ENCODE results near the gene CDC42BPA.
"Not testable (repeated sequence)": the region's sequence is repeated elsewhere in the genome, so short reads cannot be mapped to it uniquely, and the experiment has no call there.

Gene CDC42BPA

DNA sequence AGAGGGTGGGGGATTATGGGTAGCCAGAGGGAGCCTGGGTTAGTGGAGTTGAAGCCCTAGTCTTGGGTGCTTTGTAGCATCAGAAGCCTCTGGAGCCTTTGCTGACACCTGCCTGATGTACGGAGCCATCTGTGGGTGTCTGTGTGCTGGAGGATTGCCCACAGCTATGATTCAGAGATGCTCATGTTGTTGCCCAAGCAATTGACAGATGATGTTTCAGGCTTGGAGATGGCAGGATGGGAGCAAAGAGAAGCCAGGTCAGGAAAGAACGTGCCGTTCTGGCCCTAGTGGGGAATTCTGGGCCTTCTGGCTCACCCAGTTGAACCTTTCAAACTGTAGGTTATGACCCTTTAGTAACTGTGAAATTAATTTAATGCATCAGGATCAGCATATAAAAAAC is 350.6 kb downstream of the CDC42BPA start:
- DNase-seq, result peak in 28 of 42 donors; percentile 3 to 86 (median 62)

DNA sequence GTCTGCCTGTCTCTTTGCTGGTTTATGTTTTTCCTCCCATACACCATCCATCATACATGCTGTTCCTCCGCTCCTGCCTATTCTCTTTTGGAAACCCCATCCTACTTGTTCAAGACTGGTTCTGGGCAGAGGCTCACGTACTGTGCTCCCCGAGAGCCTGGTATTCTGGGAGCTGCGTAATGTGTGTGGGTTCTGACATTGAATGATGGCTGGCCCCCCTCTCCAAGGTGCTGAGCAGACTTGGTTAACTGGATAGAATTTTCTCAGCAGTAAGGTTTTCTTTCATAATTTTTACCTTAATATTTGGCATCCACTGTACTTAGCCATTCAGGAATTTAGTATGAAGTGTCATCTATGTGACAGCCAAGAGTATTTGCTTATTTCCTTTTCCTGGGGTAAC is 351.6 kb downstream of the CDC42BPA start:
- DNase-seq, result peak in 18 of 42 donors; percentile 32 to 84 (median 66)
- intact Hi-C loops (cut with DNase I), result no loop called here

More for the DNA sequence above, 350.6 kb downstream of the CDC42BPA start:
- intact Hi-C loops (cut with DNase I), result no loop called here

DNA sequence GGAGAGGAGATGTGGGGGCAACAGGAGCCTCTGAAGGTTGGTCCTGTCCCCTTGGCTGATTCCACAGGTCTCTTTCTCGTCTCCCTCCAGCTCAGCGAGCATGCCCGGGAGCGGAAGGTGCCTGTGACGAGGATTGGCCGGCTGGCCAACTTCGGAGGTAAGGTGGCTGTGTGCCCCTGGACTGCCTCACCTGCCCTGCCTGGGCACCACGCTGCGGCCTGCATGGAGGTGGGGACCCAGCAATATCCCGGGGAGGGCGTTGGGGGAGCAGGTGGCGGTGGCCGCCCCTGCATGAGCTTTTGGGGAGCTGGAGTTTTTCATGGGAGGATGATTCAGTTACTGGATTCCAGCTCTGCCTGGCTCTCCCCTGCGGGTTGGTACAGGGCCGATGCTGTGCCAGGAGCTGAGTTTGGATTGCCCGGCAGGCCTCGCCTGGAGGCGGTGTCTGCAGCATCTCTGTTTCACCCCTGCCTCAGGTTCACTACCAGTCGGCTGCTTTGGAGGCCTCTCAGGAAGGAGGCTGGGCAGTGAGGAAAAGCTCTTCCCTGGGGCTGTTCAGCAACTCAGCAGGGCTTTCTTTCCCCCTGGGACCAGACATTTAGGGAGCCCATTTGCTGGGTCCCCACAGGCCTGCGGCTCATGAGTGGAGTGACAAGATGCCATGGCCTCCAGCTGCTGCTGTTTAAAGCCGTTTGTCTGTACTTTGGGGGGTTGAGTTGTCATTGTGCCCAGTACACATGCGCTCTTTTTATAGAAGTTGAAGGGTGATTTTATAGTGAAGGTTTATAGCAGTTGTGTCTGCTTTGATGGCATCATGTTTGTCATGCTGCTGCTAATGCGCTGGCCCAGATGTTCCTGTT is 352.5 kb downstream of the CDC42BPA start:
- peak in 1 of 42 donors; percentile 13 for DNase-seq
- intact Hi-C loops (cut with DNase I), result no loop called here

DNA sequence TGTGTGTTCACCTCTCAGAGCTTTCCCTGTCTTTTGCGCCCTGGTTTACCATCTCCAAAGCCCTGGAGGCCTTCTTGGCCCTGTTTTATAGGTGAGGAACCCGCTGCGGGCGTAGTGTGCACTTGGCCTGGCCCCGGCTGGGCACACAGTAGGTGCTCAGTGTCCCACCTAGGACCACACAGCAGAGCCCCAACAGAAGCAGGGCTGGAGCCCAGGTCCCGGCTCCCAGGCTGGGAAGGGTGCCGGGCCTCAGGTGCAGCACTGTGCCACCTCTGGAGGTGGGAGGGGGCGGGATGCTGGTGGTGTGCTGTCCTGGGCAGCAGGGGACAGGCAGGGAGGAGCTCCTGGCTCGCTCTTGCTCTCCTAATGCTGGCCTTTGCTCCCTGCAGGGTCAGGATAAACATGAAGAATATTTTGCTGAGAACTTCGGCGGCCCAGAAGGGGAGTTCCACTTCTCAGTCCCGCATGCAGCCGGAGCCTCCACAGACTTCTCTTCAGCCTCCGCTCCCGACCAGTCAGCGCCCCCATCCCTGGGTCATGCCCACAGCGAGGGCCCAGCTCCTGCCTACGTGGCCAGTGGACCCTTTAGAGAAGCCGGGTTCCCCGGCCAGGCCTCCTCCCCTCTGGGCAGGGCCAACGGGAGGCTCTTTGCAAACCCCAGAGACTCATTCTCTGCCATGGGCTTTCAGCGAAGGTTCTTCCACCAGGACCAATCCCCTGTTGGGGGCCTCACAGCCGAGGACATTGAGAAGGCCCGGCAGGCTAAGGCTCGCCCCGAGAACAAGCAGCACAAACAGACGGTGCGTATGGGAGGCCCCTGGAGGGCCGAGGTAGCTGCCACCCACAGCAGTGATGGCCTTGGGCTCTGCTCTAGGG is 353.4 kb downstream of the CDC42BPA start:
- peak in 2 of 42 donors; percentile 2 to 11 for DNase-seq
- intact Hi-C loops (cut with DNase I), result no loop called here

DNA sequence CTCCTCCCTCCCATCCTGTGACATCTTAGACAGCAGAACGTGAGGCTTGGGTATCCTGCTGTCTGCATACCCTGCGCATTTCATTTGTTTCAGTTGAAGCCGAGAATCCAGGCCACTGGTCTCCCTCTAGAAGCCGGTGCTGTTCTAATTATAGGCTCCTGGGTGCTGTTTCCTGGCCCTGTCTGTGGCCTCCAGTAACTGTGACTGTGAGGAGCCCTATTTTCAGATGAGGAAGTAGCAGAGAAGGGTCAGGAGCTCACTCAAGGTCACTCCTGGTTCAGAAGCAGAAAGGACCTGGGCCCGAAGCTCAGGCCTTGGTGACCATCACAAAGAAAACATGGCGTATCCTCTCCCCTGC is 354.2 kb downstream of the CDC42BPA start:
- peak in 1 of 42 donors; percentile 10 for DNase-seq
- intact Hi-C loops (cut with DNase I), result no loop called here

DNA sequence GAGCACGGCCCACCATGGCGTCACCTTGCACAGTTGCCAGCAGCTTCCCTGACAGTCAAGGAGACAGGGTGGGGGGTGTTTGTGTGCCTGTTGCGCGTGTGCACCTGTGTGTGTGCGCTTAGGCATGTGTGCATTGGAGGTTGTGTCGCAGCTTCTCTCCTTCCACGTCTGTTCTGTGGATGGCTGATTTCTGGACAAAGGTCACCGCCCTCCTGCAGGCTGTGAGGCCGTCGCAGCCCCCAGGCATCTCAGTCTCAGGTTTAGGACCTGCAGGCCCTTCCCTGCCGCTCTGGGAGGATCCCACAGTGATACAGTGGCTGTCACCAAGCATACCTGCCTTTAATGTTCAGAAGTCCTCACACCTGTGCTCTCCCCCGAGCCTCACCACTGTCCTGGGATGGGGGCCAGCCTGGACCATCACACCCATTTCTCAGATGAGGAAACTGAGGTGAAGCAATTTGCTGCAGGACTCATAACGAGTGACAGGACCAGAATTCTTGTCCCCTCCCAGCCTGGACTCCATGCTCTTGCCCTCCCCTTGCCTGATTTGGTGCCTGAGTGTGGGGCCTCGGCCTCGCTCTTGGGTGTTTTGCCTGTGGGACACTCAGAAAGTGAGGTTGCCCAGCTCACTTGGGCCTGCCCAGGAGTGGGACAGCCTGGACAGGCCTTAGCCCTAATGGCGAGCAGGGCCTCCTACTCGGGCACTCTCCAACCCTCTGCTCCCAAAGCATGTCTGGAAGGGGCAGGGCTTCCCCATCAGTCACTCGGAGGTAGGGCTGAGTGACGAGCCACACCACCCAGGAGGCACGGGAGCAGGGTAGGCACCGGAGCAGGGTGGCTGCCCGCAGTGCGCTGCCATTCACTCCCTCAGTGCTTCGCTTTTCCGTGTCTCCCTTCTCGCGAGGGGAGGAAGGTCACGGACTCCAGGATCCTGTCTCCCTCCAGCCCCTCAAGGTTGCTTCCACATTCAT is 355.6 kb downstream of the CDC42BPA start:
- intact Hi-C loops (cut with DNase I), result no loop called here
- peak in 1 of 42 donors; percentile 10 for DNase-seq

DNA sequence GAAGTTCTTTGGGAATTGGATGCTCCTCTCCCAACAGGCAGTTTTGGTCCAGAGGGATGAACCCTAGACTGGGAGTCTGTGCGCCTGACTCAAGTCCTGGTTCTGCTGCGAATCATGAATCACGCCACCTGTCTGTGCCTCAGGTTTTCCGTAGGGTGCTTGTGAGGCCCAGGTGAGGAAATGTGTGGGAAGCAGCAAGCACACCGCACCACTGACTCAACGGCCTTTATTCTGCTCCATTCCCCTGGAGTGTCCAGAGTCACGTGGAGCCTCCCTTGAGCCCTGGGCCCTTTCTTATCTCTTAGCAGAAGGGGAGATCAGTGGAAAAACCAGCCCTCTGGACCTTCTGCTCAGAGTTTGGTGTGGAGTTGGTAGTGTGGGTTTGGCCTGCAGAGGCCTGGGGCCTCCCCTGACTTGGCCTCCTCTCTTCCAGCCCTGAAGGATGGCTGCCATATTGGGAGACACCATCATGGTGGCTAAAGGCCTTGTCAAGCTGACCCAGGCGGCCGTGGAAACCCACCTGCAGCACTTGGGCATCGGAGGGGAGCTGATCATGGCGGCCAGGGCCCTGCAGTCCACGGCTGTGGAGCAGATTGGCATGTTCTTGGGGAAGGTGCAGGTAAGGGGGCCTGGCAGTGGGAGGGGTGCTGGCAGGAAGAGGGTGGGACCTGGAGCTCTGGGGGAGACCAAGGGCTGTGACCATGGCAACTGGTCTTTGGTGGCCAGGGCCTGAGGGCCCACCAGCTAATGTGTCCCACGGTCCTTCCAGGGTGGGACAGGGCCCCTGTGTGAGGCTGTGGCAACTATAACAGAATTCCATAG is 357.1 kb downstream of the CDC42BPA start:
- DNase-seq, result no peak
- intact Hi-C loops (cut with DNase I), result no loop called here

DNA sequence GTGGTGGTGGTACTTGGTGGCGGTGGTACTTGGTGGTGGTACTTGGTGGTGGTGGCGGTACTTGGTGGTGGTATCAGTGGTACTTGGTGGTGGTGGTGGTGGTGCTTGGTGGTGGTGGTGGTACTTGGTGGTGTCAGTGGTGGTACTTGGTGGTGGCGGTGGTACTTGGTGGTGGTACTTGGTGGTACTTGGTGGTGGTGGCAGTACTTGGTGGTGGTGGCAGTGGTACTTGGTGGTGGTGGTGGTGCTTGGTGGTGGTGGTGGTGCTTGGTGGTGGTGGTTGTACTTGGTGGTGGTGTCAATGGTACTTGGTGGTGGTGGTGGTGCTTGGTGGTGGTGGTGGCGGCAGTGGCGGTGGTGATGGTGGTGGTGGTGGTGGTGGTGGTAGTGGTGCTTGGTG is 358.0 kb downstream of the CDC42BPA start:
- intact Hi-C loops (cut with DNase I), result no loop called here

DNA sequence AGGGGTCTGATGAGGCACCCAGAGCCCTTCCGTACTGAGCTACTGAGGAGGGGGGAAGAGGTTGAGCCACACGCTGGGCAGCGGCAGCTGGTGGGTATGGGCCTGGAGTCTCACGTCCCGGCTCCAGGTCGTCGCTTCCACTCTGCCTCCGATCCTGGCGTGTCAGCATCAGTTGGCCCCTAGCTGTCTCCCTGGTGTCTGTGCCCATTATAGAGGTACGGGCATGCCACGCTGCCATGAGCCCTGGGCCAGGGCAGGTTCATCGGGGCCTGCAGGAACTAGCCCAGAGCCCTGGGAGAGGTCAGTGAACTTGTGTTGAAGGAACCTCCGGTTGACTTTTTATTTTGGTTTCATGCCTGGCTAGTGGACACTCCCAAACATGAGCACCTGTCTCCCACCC is 360.0 kb downstream of the CDC42BPA start:
- intact Hi-C loops (cut with DNase I), result no loop called here
- DNase-seq, result no peak

More for the DNA sequence above, 358.0 kb downstream of the CDC42BPA start:
- DNase-seq, result no peak

DNA sequence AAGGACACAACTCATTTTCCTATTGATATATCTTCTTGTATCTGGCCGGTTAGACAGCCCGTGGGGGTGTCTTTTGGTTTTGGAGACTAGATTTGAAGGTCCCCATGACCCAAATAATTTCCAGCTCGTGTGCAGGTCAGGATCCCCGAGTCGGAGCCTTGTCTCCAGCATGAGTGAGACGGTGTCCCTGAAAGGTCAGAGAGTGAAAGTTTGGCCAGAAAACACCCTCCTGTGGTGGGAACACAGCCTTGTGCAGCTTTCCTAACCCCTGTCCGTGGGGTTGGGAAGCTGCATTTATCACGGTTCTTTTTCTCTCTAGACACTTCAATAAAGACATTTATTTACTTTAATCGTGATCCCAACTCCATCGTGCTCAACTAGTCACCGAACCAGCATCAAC is 360.6 kb downstream of the CDC42BPA start:
- intact Hi-C loops (cut with DNase I), result no loop called here
- DNase-seq, result peak in 1 of 42 donors; percentile 2

DNA sequence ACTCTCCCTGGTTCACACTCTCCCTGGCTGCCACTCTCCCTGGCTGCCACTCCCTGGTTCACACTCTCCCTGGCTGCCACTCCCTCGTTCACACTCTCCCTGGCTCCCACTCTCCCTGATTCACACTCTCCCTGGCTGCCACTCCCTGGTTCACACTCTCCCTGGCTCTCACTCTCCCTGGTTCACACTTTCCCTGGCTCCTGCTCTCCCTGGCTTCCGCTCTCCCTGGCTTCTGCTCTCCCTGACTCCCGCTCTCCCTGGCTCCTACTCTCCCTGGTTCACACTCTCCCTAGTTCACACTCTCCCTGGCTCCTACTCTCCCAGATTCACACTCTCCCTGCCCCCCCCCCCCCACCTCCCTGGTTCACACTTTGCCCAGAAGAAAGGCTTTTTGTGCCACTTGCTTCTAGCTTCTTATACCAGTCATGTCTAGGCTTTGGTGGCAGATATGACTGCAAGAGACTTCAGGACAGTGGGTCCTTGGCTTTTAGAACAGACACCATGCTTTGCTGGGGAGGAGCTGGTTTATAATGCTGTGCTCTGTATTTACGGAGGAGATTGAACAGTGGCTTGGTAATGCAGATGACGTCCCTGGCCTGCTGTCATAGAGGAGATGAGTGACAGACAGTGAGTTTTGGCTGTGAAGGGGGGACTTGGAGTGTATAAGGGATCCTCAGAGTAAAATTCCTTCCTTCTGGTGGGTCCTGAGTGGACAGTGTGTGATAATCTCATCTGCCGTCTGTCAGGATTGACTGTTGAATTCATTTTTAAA is 361.2 kb downstream of the CDC42BPA start:
- intact Hi-C loops (cut with DNase I), result no loop called here
- peak in 1 of 42 donors; percentile 27 for DNase-seq

DNA sequence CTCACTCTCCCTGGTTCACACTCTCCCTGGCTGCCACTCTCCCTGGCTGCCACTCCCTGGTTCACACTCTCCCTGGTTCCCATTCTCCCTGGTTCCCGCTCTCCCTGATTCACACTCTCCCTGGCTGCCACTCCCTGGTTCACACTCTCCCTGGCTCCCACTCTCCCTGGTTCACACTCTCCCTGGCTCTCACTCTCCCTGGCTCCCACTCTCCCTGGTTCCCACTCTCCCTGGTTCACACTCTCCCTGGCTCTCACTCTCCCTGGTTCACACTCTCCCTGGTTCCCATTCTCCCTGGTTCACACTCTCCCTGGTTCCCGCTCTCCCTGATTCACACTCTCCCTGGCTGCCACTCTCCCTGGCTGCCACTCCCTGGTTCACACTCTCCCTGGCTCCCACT is 362.4 kb downstream of the CDC42BPA start:
- intact Hi-C loops (cut with DNase I), result not testable (repeated sequence)

DNA sequence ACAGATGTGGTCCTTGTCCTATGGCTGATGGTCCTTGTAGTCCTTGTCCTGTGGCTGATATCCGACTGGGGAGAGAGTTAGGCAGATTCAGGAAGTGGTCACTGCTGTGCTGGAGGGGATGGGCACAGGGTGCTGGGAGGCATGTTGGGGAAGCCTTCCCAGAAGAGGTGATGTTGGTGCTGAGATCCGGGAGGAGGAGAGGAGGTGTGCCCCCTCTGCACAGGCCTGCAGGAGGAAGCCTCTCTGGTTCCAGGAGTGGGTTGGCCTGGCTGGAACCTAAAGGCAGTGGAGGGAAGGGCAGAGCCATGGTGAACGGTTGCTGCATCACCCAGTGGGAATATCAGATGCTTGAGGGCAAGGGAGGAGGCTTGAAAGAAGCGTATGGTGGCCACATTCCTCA is 363.5 kb downstream of the CDC42BPA start:
- DNase-seq, result peak in 1 of 42 donors; percentile 17
- intact Hi-C loops (cut with DNase I), result no loop called here

More for the DNA sequence above, 362.4 kb downstream of the CDC42BPA start:
- DNase-seq, result not testable (repeated sequence)

DNA sequence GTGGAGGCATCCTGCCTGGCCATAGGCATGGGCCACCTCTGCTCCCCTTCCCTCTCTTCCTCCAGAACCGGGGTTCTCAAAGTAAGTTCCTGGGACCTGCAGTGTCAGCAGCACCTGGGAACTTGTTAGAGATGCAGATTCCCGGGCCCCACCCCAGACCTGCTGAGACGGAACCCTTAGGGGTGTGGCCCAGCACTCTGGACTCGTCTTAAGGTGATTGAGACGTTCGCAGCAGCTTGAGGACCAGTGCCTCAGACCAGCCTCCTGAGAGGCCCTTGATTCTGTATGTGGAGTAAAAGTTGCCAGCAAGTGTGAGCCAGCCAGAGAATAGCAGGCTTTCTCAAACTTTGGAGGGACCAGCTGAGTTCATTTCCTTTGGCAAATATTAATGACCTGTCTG is 364.0 kb downstream of the CDC42BPA start:
- intact Hi-C loops (cut with DNase I), result no loop called here
- DNase-seq, result peak in 1 of 42 donors; percentile 13

DNA sequence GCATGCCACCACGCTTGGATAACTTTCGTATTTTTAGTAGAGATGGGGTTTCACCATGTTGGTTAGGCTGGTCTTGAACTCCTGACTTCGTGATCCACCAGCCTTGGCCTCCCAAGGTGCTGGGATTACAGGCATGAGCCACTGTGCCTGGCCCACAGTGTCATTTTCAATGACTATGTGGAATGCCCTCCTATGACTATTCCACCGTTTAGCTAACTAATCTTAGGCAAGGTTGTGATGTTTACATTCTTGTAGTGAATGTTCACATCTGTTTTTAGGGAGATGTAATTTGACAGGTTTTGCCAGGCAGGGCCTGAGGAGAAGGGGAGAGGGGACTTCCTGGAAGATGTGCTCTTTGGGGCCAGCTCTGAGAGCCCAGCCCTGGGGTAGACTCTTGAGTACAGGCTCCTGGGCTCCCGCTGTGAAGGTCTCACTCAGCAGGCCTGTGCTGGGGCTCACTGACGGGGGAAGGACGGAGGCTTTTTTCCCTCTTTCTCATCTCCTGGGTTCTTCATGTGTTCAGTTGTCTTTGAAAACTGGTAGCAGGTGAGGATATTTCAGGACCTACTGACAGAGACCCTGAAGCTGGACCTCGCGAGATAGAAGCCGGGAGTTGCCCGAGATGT is 365.0 kb downstream of the CDC42BPA start:
- intact Hi-C loops (cut with DNase I), result no loop called here
- peak in 2 of 42 donors; percentile 16 to 28 for DNase-seq

DNA sequence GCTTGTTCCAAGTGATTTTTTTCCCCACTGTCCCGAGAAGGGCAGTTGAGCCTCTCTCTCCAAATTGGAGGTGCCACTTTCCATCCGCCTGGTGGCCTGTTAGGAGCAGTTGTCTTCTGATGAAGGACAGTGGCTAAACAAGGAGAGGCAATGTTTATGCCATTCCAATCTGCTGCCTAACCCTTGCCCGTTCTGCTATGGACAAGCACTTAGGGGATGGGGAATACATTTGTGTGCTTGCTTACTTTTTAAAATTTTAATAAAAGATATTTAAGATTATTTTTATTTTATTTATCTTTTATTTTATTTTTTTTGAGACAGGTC is 366.2 kb downstream of the CDC42BPA start:
- peak in 2 of 42 donors; percentile 10 to 29 for DNase-seq
- intact Hi-C loops (cut with DNase I), result no loop called here

Measured in head of caudate nucleus (tissue), 42 donors.